HEK293 (cell line): Measurements from ENCODE around the gene ATP5F1D.

Experiments used
- BCL11A ChIP-seq: fragments of 450-650 bp; formaldehyde crosslinking; IDR thresholded peaks from 2 replicates; pipeline ENCODE4 v1.5.1; 2016; ENCODE audit warnings: low read depth, missing biosample characterization, missing genetic modification characterization
- BCL11B ChIP-seq: fragments of 450-650 bp; formaldehyde crosslinking; IDR thresholded peaks from 2 replicates; pipeline ENCODE4 v1.5.1; 2016; ENCODE audit warnings: low read depth, missing biosample characterization, missing genetic modification characterization
- GLI4 ChIP-seq: fragments of 450-650 bp; formaldehyde crosslinking; IDR thresholded peaks from 2 replicates; pipeline ENCODE4 v1.5.1; 2016; ENCODE audit warnings: missing biosample characterization, missing genetic modification characterization
- IKZF3 ChIP-seq: fragments of 450-650 bp; IDR thresholded peaks from 2 replicates; pipeline ENCODE4 v1.5.0; 2018; ENCODE audit warnings: missing biosample characterization, mild to moderate bottlenecking, missing genetic modification characterization, moderate library complexity
- KLF1 ChIP-seq: fragments of 450-650 bp; formaldehyde crosslinking; IDR thresholded peaks from 2 replicates; pipeline ENCODE4 v1.5.1; 2016; ENCODE audit warnings: missing biosample characterization, missing genetic modification characterization
- KLF9 ChIP-seq: fragments of 450-650 bp; formaldehyde crosslinking; IDR thresholded peaks from 2 replicates; pipeline ENCODE4 v1.5.1; 2016; ENCODE audit warnings: missing biosample characterization, missing genetic modification characterization, low read depth
- OSR2 ChIP-seq: fragments of 450-650 bp; formaldehyde crosslinking; IDR thresholded peaks from 2 replicates; pipeline ENCODE4 v1.5.1; 2016; ENCODE audit warnings: missing biosample characterization, missing genetic modification characterization
- SALL2 ChIP-seq: fragments of 450-650 bp; formaldehyde crosslinking; IDR thresholded peaks from 2 replicates; pipeline ENCODE4 v1.5.0; 2017; ENCODE audit warnings: missing biosample characterization, mild to moderate bottlenecking, missing genetic modification characterization, borderline replicate concordance
- ZBTB20 ChIP-seq: fragments of 450-650 bp; formaldehyde crosslinking; IDR thresholded peaks from 2 replicates; pipeline ENCODE4 v1.5.1; 2016; ENCODE audit warnings: missing biosample characterization, missing genetic modification characterization
- ZBTB48 ChIP-seq: fragments of 450-650 bp; formaldehyde crosslinking; IDR thresholded peaks from 2 replicates; pipeline ENCODE4 v1.5.1; 2016; ENCODE audit warnings: missing biosample characterization, missing genetic modification characterization
- ZBTB7A ChIP-seq: fragments of 450-650 bp; formaldehyde crosslinking; IDR thresholded peaks from 2 replicates; pipeline ENCODE4 v1.5.1; 2016; ENCODE audit warnings: low read depth, missing biosample characterization, missing genetic modification characterization
- ZNF10 ChIP-seq: fragments of 450-650 bp; formaldehyde crosslinking; IDR thresholded peaks from 2 replicates; pipeline ENCODE4 v1.5.1; 2017; ENCODE audit warnings: missing biosample characterization, missing genetic modification characterization
- ZNF133 ChIP-seq: fragments of 450-650 bp; formaldehyde crosslinking; IDR thresholded peaks from 2 replicates; pipeline ENCODE4 v1.5.1; 2016; ENCODE audit warnings: missing biosample characterization, missing genetic modification characterization
- ZNF391 ChIP-seq: fragments of 450-650 bp; formaldehyde crosslinking; IDR thresholded peaks from 2 replicates; pipeline ENCODE4 v1.5.1; 2016; ENCODE audit warnings: low read depth, missing biosample characterization, missing genetic modification characterization, borderline replicate concordance
- ZNF394 ChIP-seq: fragments of 450-650 bp; formaldehyde crosslinking; IDR thresholded peaks from 2 replicates; pipeline ENCODE4 v1.5.1; 2016; ENCODE audit warnings: missing biosample characterization, missing genetic modification characterization, mild to moderate bottlenecking, moderate library complexity, borderline replicate concordance
- ZNF423 ChIP-seq: fragments of 450-650 bp; formaldehyde crosslinking; IDR thresholded peaks from 2 replicates; pipeline ENCODE4 v1.5.1; 2016; ENCODE audit warnings: missing biosample characterization, missing genetic modification characterization
- ZNF561 ChIP-seq: fragments of 450-650 bp; IDR thresholded peaks from 2 replicates; pipeline ENCODE4 v1.5.1; 2018; ENCODE audit warnings: missing biosample characterization, missing genetic modification characterization, borderline replicate concordance
- ZNF654 ChIP-seq: fragments of 450-650 bp; formaldehyde crosslinking; IDR thresholded peaks from 2 replicates; pipeline ENCODE4 v1.5.1; 2016; ENCODE audit warnings: low read depth, missing biosample characterization, missing genetic modification characterization
- ZNF660 ChIP-seq: fragments of 450-650 bp; IDR thresholded peaks from 2 replicates; pipeline ENCODE4 v1.5.1; 2018; ENCODE audit warnings: missing biosample characterization, mild to moderate bottlenecking, missing genetic modification characterization
- ZNF837 ChIP-seq: fragments of 450-650 bp; formaldehyde crosslinking; IDR thresholded peaks from 2 replicates; pipeline ENCODE4 v1.5.1; 2016; ENCODE audit warnings: missing biosample characterization, missing genetic modification characterization
- ZSCAN30 ChIP-seq: fragments of 450-650 bp; IDR thresholded peaks from 2 replicates; pipeline ENCODE4 v1.5.1; 2018; ENCODE audit warnings: missing biosample characterization, mild to moderate bottlenecking, missing genetic modification characterization, moderate library complexity
- ZXDB ChIP-seq: fragments of 450-650 bp; formaldehyde crosslinking; IDR thresholded peaks from 2 replicates; pipeline ENCODE4 v1.5.1; 2016; ENCODE audit warnings: missing biosample characterization, missing genetic modification characterization
- TF ChIP-seq, protein P1 (sequence below): fragments of 450-650 bp; formaldehyde crosslinking; IDR thresholded peaks from 2 replicates; pipeline ENCODE4 v1.5.1; 2017; ENCODE audit warnings: missing biosample characterization, missing genetic modification characterization
- TF ChIP-seq, protein P2 (sequence below): fragments of 450-650 bp; formaldehyde crosslinking; IDR thresholded peaks from 2 replicates; pipeline ENCODE4 v1.5.1; 2016; ENCODE audit warnings: missing biosample characterization, missing genetic modification characterization
- TF ChIP-seq, protein P3 (sequence below): sonication (generic); formaldehyde crosslinking; IDR thresholded peaks from 2 replicates; pipeline ENCODE4 v1.8.1; 2022; ENCODE audit warnings: mild to moderate bottlenecking, moderate library complexity, missing genetic modification reagents
- TF ChIP-seq, protein P4 (sequence below): fragments of 450-650 bp; formaldehyde crosslinking; IDR thresholded peaks from 2 replicates; pipeline ENCODE4 v1.5.1; 2016; ENCODE audit warnings: missing biosample characterization, missing genetic modification characterization
- TF ChIP-seq, protein P5 (sequence below): fragments of 450-650 bp; formaldehyde crosslinking; IDR thresholded peaks from 2 replicates; pipeline ENCODE4 v1.5.1; 2016; ENCODE audit warnings: missing biosample characterization, missing genetic modification characterization
- TF ChIP-seq, protein P6 (sequence below): fragments of 450-650 bp; formaldehyde crosslinking; IDR thresholded peaks from 2 replicates; pipeline ENCODE4 v1.5.1; 2016; ENCODE audit warnings: missing biosample characterization, missing genetic modification characterization

The ATP5F1D gene

DNA sequence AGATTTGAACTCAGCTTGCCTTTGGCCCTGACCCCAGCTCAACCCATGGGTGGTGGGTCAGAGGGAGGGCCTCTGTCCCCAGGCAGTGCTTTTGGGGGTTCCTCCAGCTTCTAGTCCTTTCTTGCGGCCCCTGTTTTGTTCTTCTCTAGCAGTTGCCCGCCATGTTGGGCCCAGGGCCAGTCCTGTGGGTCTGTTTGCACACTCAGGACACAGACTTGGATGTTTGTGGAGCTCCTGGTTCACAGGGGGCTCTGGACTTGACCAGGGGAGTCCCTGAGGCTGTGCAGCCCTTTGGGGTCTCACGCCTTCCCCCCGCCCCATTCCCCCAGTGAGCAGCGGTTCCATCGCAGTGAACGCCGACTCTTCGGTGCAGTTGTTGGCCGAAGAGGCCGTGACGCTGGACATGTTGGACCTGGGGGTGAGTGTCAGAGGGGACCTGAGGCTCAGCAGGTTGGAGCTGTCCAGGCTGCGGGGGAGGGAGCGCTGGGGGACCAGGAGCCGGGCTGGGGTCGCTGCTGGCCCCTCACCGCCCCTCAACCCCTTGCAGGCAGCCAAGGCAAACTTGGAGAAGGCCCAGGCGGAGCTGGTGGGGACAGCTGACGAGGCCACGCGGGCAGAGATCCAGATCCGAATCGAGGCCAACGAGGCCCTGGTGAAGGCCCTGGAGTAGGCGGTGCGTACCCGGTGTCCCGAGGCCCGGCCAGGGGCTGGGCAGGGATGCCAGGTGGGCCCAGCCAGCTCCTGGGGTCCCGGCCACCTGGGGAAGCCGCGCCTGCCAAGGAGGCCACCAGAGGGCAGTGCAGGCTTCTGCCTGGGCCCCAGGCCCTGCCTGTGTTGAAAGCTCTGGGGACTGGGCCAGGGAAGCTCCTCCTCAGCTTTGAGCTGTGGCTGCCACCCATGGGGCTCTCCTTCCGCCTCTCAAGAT lies 2.5 kb downstream of the ATP5F1D start (continued):
- TF ChIP-seq, protein P1, sequence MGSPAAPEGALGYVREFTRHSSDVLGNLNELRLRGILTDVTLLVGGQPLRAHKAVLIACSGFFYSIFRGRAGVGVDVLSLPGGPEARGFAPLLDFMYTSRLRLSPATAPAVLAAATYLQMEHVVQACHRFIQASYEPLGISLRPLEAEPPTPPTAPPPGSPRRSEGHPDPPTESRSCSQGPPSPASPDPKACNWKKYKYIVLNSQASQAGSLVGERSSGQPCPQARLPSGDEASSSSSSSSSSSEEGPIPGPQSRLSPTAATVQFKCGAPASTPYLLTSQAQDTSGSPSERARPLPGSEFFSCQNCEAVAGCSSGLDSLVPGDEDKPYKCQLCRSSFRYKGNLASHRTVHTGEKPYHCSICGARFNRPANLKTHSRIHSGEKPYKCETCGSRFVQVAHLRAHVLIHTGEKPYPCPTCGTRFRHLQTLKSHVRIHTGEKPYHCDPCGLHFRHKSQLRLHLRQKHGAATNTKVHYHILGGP, result no peak
- no peak for TF ChIP-seq SALL2 (tag by site-specific recombination)
- TF ChIP-seq ZNF394 (tag by site-specific recombination), result 0 out of 2 replicates have a peak, but pooled peaks have one; percentile 18
- TF ChIP-seq, protein P2, sequence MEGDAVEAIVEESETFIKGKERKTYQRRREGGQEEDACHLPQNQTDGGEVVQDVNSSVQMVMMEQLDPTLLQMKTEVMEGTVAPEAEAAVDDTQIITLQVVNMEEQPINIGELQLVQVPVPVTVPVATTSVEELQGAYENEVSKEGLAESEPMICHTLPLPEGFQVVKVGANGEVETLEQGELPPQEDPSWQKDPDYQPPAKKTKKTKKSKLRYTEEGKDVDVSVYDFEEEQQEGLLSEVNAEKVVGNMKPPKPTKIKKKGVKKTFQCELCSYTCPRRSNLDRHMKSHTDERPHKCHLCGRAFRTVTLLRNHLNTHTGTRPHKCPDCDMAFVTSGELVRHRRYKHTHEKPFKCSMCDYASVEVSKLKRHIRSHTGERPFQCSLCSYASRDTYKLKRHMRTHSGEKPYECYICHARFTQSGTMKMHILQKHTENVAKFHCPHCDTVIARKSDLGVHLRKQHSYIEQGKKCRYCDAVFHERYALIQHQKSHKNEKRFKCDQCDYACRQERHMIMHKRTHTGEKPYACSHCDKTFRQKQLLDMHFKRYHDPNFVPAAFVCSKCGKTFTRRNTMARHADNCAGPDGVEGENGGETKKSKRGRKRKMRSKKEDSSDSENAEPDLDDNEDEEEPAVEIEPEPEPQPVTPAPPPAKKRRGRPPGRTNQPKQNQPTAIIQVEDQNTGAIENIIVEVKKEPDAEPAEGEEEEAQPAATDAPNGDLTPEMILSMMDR (tag by site-specific recombination), result peak; percentile 95
- peak; percentile 72 for TF ChIP-seq ZNF654 (tag by site-specific recombination)
- TF ChIP-seq BCL11B (tag by site-specific recombination), result 0 out of 2 replicates have a peak, but pooled peaks have one; percentile 14
- peak; percentile 64; the same call in 1 of the 2 replicates for TF ChIP-seq ZBTB7A (tag by site-specific recombination)
- no peak for TF ChIP-seq ZNF10
- TF ChIP-seq, protein P3, sequence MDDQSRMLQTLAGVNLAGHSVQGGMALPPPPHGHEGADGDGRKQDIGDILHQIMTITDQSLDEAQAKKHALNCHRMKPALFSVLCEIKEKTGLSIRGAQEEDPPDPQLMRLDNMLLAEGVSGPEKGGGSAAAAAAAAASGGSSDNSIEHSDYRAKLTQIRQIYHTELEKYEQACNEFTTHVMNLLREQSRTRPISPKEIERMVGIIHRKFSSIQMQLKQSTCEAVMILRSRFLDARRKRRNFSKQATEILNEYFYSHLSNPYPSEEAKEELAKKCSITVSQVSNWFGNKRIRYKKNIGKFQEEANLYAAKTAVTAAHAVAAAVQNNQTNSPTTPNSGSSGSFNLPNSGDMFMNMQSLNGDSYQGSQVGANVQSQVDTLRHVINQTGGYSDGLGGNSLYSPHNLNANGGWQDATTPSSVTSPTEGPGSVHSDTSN (CRISPR knock-in tag), result no peak
- peak; percentile 43; the same call in 1 of the 2 replicates for TF ChIP-seq ZBTB48 (tag by site-specific recombination)
- no peak for TF ChIP-seq GLI4 (tag by site-specific recombination)
- TF ChIP-seq KLF9, result no peak
- TF ChIP-seq, protein P4, sequence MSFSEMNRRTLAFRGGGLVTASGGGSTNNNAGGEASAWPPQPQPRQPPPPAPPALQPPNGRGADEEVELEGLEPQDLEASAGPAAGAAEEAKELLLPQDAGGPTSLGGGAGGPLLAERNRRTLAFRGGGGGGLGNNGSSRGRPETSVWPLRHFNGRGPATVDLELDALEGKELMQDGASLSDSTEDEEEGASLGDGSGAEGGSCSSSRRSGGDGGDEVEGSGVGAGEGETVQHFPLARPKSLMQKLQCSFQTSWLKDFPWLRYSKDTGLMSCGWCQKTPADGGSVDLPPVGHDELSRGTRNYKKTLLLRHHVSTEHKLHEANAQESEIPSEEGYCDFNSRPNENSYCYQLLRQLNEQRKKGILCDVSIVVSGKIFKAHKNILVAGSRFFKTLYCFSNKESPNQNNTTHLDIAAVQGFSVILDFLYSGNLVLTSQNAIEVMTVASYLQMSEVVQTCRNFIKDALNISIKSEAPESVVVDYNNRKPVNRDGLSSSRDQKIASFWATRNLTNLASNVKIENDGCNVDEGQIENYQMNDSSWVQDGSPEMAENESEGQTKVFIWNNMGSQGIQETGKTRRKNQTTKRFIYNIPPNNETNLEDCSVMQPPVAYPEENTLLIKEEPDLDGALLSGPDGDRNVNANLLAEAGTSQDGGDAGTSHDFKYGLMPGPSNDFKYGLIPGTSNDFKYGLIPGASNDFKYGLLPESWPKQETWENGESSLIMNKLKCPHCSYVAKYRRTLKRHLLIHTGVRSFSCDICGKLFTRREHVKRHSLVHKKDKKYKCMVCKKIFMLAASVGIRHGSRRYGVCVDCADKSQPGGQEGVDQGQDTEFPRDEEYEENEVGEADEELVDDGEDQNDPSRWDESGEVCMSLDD (tag by site-specific recombination), result peak; percentile 44
- TF ChIP-seq KLF1 (tag by site-specific recombination), result no peak
- peak; percentile 23; the same call in 1 of the 2 replicates for TF ChIP-seq ZXDB
- 0 out of 2 replicates have a peak, but pooled peaks have one; percentile 35 for TF ChIP-seq ZNF423
- peak; percentile 61 for TF ChIP-seq ZSCAN30
- peak; percentile 23; the same call in 1 of the 2 replicates for TF ChIP-seq ZBTB20 (tag by site-specific recombination)
- peak; percentile 18; the same call in 1 of the 2 replicates for TF ChIP-seq BCL11A
- TF ChIP-seq ZNF561 (tag by site-specific recombination), result peak; percentile 41; the same call in 1 of the 2 replicates
- no peak for TF ChIP-seq ZNF837
- TF ChIP-seq OSR2 (tag by site-specific recombination), result 0 out of 2 replicates have a peak, but pooled peaks have one; percentile 8
- TF ChIP-seq ZNF660 (tag by site-specific recombination), result 0 out of 2 replicates have a peak, but pooled peaks have one; percentile 64
- TF ChIP-seq, protein P5, sequence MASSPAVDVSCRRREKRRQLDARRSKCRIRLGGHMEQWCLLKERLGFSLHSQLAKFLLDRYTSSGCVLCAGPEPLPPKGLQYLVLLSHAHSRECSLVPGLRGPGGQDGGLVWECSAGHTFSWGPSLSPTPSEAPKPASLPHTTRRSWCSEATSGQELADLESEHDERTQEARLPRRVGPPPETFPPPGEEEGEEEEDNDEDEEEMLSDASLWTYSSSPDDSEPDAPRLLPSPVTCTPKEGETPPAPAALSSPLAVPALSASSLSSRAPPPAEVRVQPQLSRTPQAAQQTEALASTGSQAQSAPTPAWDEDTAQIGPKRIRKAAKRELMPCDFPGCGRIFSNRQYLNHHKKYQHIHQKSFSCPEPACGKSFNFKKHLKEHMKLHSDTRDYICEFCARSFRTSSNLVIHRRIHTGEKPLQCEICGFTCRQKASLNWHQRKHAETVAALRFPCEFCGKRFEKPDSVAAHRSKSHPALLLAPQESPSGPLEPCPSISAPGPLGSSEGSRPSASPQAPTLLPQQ (tag by site-specific recombination), result peak; percentile 97
- no peak for TF ChIP-seq ZNF133
- TF ChIP-seq IKZF3 (tag by site-specific recombination), result peak; percentile 55; the same call in 1 of the 2 replicates
- TF ChIP-seq ZNF391, result 0 out of 2 replicates have a peak, but pooled peaks have one; percentile 14
- TF ChIP-seq, protein P6, sequence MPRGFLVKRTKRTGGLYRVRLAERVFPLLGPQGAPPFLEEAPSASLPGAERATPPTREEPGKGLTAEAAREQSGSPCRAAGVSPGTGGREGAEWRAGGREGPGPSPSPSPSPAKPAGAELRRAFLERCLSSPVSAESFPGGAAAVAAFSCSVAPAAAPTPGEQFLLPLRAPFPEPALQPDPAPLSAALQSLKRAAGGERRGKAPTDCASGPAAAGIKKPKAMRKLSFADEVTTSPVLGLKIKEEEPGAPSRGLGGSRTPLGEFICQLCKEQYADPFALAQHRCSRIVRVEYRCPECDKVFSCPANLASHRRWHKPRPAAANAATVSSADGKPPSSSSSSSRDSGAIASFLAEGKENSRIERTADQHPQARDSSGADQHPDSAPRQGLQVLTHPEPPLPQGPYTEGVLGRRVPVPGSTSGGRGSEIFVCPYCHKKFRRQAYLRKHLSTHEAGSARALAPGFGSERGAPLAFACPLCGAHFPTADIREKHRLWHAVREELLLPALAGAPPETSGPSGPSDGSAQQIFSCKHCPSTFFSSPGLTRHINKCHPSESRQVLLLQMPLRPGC (tag by site-specific recombination), result 0 out of 2 replicates have a peak, but pooled peaks have one; percentile 22
